GM18519 (cell line): ENCODE measurements around the gene FBXL7.
"Not testable (repeated sequence)": the region's sequence is repeated elsewhere in the genome, so short reads cannot be mapped to it uniquely, and the experiment has no call there.

Experiments
- ATAC-seq: cut with Tn5 transposase; IDR thresholded peaks from one replicate; pipeline ENCODE4 v1.9.1; 2021; ENCODE audit warnings: mild to moderate bottlenecking, moderate library complexity; ENCODE audit not compliant: unreplicated experiment, low FRiP score

FBXL7 gene

DNA sequence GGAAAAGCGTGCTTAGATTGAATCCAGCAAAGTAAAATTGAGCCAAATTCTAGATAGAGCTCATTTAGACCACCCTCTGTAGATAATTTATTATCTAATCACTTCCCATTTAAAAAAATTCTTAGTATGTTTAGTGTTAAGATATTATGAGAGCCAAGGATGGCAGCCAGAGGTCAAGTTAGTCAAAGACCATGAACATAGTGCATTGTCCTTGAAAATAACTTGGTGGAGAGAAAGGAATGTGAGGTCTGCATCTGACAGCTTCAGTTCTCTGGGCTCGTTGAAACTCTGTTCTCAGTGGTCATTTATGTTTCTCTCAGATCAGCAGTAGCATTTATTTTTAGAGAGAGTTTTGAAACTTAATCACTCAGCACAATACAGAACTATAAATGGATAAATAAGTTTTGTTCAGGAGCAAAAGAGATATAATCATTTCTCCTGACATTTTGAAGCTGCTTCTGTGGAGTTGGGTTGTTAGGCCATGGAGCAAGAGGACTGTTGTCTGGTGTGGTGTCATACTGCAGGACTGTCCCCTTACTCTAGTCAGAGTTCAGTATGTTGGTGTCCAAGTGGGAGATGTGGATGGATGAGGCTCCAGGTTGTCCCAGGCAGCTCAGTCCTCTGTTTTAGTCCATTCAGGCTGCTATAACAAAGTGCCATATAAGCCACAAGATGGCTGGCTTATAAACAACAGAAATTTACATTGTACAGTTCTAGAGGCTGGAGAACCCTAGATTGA, 337.7 kb downstream of the FBXL7 start:
- ATAC-seq = no peak

DNA sequence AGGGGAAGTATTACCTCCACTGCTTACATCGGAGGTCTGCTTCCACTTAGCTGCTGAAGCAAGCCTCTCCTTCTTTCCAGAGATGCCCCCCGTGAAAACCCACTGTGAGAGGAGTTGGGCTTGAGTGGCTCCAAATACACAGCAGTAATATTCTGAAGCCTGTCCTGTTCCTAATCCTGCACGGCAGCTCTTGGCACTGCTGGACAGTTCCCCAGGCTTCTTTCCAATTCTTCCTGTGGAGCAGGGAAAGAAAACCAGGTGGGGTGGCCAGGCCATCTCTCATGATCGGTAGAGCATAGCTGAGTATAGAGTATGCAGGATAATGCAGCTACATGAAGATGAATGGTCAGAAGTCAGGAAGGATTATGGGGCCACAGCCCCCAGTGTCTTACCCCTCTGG, 344.3 kb downstream of the FBXL7 start:
- no peak for ATAC-seq

DNA sequence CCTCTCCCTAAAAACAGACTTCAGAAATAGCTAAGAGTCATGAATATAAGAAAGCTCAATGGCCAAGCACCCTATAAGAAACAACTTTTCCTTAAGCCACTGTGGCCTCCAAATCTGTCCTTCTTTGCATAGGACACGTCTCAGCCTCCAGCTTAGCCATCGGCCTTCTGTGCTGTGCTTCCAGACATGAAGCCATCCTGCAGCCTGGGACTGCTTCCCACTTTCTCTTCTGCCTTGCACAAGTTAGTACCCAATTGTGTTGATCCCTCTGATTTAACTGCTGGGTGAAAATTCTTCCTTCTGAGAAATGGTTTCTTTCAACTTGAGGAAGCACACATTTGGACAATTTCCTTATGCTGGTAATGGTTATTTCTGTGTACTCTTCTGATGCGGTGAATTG, 344.9 kb downstream of the FBXL7 start:
- no peak for ATAC-seq

DNA sequence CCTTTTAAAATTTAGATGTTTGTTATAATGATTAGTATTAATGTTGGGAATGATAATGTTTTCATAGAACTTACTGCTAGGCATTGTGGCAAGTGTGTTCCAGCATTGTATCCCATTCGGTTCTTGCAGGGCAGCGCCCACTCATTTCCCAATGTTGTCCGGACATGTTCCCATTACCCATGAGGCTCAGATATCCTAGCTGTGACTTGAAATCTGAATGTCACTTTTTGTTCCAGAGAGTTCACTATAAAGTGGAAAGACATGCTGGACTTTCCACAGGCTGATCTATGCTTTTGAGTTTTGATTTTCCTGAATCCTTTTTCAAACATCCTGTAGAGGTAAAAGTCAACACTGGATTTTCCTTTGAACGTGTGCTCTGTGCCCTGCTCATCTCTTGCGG, 350.6 kb downstream of the FBXL7 start:
- ATAC-seq = no peak

DNA sequence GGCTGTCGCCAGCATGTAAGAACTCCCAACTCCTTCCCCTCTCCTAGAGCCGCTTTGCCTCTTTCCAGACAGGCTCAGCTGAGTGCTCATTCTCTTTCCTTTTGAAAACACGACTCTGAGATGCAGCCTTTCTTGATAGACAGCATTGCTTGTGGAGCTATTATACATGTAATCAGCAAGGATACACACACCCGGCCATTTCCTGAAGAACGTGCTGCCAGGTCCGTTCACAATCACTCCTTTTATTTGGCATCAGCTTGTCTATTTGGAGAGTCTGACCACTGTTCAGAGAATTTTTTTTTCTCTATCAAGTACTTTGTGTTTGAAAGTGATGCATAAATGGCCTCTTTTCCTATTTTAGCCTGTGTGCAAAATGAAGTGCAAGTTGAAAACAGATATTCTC, 351.0 kb downstream of the FBXL7 start:
- no peak for ATAC-seq

DNA sequence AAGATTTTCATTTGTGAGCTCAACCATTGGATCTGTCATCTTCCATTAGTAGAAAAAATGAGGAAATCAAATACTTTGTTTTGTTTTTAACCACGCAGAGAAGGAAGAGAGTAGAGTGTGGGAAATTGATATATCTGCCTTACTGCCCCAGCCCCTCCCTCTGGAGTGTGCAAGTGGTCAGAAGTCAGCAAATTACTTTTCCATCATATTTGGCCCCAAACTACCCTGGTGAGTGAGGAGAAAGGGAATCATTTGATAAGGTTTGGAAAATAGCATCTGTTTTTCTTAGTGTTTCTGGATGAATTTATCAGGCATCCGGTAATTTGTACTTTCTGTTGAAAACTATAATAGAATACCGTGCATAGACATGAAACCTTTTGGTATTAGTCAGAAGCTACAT, 352.2 kb downstream of the FBXL7 start:
- ATAC-seq = no peak

DNA sequence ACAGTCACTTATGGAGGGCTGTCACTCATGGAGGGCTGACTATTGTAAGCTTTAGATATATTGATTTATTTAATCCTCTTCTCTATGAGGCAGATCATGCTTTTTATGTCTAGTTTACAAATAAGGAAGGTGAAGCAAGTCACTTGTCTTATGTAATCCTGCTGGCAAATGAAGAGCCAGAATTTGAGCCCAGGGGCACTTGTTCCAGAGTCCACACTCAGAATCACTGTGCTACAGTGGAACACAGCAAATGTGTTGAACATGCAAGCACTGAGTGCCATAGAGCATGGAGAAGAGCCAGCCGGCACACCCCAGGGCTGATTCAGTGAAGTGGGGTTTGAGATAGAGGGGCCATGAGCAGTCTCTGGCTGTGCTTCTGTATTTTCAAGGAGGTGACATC, 353.0 kb downstream of the FBXL7 start:
- ATAC-seq = no peak

DNA sequence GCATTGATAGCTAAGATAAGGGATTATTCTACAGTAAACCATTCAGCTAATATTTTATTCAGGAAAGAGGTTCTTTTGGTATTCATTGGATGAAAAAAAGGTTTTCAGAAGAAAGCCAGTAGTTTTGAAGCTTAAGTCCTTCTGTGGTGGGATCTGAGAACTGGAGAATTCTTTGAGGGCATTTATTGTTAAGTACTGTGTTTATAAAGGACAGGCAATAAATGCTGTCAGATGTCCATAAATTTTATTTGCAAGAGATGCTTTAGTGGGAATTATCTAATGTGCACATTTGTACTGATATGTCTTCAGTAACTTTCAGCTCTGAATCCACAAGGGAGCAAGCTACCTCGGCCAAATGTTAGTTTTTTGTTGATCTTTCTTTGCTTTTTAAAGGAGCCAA, 358.3 kb downstream of the FBXL7 start:
- ATAC-seq = no peak

DNA sequence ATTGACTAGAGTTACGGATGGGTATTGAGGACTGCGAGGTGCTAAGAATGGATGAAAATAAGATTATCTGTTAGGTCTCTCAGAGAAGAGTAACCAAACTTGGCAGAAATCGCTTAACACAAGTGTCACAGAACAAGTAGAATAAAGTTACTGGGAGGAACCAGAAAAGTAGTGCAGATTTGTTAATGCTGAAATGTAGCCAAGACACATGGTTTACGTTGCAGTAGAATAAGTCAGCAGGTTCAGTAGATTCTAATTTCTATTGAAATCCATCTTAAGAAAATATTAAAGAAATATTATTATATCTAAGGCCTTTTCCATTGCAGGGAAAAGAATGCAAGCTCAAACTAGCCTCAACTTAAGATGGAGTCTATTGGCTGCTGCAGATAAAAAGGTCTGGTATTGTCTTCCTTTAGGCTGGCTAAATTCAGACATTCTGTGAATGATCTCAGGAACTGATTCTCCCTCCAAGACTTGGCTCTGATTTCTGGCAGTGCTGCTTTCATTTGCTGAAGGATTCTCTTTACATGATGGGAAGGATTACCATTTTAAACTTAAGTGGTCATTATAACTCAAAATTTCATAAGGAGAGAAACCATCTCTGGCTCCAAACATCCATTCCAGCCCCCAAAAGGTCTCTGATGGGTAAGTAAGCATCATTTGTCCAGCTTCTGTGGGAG, 364.7 kb downstream of the FBXL7 start:
- ATAC-seq = no peak

DNA sequence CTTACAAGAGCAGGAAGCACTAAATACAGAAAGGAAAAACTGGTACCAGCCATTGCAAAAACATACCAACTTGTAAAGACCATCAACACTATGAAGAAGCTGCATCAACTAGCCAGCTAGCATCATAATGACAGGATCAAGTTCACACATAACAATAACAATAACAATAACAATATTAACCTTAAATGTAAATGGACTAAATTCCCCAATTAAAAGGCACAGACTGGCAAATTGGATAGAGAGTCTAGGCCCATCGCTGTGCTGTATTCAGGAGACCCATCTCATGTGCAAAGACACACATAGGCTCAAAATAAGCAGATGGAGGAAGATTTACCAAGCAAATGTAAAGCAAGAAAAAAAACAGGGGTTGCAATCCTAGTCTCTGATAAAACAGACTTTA, 372.3 kb downstream of the FBXL7 start:
- ATAC-seq = not testable (repeated sequence)

DNA sequence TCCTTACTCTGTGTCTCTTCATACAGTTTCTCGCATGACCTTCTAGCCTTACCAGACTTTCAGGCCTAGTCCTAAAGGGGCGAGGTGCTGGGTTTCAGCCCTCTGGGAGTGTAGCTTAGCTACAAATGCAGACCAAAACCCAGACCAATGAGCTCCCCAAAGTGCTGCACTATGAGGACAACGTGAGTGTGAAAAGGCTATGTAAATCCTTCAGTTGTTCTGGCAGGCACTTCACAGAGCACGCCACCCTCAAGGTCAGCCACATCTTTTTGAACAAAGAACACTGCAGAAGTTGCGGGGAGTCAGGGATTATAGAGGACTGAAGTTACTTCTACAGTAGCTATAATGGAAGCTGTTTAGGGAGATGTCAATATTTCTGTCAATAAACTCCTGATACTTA, 377.9 kb downstream of the FBXL7 start:
- no peak for ATAC-seq

DNA sequence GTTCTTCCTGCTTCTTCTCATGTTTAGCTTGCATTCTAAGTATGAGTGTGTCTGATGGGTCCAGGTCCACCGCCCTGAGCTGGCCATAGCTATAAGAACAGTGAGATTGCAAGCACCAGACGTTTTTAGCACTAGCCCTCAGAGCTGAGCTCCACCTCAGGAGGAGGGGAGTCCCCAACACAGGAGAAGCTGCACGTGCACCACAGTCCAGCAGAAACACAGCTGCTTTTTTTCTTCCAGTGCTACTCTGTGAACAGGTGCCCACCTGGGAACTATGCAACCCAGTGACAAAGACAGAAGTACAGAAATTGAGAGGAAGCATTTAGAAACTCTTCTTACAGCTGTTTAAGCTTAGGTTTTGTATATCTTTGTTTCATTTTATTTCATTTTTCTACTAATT, 380.2 kb downstream of the FBXL7 start:
- no peak for ATAC-seq

DNA sequence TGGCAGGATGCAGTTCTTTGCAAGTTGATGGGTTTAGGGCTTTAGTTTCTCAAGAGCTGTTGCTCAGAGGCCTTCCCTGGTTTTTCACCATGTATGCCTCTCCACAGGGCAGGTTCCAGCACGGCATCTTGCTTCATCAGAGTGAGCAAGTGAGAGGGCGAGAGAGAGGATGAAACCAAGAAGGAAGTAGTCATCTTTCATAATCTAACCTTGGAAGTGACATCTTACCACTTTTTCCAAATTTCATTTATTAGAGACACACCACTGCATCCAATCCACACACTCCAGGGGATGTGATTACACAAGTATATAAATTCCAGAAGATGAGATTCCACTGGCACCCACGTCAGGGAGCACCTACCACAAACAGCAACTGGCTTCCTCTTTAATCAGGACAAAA, 385.2 kb downstream of the FBXL7 start:
- no peak for ATAC-seq

DNA sequence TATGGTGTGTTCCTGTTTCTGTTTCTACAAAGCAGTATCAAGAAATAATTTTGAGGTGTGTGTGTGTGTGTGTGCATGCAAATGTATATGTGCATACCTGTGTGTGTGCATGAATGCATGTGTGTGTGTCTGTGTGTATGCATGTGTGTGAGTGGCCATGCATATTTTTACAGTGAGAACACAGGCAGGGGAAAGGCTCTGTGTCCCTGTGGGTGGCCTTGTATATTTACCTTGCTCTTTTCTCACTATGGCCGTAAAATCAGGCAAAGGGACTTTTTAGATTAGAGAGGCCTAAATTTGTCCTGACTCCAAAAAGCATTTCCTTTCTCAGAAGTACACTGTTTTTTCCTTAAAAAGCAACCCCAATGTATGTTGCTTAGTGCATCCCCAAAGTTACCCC, 386.2 kb downstream of the FBXL7 start:
- no peak for ATAC-seq

DNA sequence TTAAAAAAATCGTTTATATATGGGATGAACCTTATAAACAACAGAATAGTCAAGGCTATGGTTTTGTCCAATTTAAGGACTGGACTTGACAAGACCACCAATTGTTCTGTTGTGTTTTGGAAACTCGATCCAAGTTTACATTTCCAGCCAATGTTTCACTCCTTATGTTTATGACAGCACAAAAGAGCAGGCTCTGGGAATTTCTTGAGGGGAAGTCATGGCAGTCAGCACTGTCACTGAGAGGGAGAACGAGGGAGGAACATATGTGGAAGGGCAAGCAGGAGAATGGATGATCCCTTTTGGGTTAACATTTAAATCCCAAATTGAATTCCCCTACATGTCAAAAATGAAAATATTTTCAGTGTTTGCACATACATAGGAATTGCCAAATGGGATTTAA, 387.1 kb downstream of the FBXL7 start:
- ATAC-seq = no peak

DNA sequence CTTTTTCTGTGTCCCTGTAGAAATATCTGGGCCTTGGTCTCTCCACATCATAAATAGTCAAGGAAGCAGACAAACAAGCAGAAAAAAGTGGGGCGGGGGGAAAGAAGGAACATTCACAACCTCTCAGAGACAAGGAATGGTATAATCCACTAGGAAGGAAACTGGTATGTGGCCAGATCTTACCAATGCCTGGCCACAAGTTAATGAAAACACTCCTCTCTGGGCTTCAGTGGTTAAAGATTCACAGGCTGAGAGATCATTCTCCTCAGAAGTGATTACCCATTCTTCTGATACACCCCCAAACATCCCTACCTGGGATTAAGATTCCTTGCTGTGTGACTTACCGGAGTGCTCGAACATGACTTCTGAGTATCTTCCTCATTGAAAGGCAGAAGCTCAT, 389.0 kb downstream of the FBXL7 start:
- no peak for ATAC-seq

DNA sequence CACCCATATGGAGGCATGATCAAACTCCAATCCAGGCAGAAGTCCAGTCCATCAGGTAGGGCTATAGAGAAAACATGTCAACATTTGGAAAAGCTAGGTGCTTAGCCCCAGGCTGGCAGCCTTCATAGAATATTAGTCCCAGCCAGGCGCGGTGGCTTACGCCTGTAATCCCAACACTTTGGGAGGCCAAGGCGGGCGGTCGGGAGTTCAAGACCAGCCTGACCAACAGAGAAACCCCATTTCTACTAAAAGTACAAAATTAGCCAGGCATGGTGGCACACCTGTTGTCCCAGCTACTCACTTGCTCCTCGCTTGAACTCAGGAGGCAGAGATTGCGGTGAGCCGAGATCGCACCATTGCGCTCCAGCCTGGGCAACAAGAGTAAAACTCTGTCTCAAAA, 393.9 kb downstream of the FBXL7 start:
- ATAC-seq = no peak

DNA sequence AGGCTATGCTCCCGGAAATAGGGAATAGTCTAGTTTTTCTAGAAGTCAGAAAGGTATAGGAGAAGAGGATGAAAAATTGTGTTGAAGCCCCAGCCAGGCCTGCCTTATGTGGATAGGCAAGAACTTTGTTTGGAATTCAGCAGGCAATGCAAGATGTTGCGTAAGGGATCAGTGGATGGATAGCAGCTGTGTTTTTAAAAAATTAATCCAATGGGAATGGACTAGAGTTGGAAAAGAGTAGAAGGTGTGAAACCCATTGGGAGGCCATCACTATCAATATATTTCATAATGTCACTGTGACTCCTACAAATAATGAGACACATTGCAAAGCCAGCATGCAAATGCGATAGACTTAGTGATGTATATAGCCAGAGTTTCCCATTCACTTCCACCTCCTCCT, 397.7 kb downstream of the FBXL7 start:
- ATAC-seq = no peak

DNA sequence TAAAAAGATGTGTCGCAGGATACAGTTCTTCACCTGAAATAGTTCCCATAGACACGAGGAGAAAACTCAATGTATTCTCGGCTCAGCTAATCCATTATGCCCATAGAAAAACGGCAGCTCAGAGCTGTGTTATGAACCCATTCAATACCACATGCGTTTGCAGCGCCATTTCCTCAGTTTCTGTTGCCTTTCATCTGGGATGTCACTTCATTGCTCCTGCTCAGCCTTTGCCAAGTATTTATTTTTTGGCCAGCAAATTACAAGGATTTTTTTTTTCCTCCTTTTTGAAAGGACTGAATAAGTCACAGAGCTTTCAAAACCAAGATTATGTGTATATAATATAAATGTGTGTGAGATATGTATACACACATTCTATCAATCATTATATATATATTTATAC, 398.7 kb downstream of the FBXL7 start:
- no peak for ATAC-seq

DNA sequence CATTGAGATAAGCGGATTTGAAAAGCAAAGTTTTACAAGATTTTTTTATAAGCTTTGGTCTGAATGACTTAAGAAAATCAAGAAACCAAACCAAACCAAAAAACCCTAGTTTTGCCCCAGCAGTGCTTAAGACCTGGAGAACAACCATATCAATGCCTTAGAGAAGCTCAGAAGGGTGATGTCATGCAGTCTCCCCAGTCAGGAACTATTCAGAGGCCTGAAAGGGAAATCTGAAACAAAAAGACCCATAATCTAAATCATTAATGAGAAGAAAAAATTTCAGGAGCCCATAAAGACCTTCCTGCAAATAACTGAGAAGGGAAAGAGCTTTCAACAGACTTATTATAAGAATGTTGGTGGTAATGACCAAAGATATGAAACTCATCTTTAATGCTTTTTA, 399.5 kb downstream of the FBXL7 start:
- ATAC-seq = no peak

DNA sequence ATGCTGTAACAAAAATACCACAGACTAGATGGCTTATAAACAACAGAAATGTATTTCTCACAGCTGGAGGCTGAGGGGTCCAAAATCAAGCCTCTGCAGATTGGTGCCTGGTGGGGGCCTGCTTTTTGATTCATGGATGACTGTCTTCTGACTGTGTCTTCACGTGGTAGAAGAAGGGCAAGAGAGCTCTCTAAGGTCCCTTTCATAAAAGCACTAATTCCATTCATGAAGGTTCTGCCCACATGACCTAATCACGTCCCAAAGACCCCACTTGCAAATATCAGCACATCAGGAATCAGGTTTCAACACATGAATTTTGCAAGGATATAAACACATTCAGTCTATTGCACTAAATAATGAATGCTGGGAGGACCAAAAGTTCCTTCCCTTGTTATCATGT, 401.2 kb downstream of the FBXL7 start:
- ATAC-seq = no peak

DNA sequence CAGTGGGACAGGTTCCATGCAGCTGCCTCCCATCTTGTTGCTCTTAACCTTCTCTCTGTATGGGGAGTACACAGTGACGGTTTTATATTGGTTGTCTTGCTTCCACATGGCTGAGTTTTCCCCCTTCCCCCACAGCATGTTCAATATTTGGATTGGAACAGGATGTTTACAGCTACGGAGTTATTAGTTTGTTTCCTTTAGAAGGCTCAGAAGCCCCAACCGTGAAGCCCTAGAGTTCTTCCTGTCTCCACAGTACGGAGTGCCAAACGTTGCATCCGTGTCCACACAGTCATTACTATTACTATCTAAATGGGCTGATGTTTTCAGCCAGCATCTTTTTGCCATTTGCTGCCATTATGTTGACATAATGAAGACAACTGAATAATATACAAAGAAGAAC, 402.1 kb downstream of the FBXL7 start:
- ATAC-seq = no peak
